Measurements from ENCODE around the gene BNIPL. TPM values are rescaled to one million over a fixed set of nuclear protein-coding genes. Genes with fewer than 3 reads are reported as not detected.
A peak's percentile ranks its signal among the peaks of the same experiment; 100 is the strongest.

BNIPL gene
- total and polyA plus RNA-seq, 8 donors = 3.5 to 11.6 (median 8.5) TPM

GRCh38 chr1:151005729-151006319 lies 30.6 kb upstream of the BNIPL start:
- Histone ChIP-seq H3K27ac (peak overlapping the region; percentile 94 to 96), H3K4me3 (peak overlapping the region; percentile 58), H3K27me3 (no peaks in the 10 kb centered on the region), H3K36me3 (no peaks in the 10 kb centered on the region), H3K9me3 (no peaks in the 10 kb centered on the region), H3K4me1 (peaks cover 38 to 87% of the 10 kb centered on the region in 2 donors)
- no peak for ATAC-seq
- DNase-seq = no peak
- intact Hi-C loops (cut with DNase I) = no loop called here
- TF ChIP-seq CTCF (IDR thresholded peaks at IDR 0.05) = no peak

- peak; percentile 72 to 88 (median 78) for DNase-seq
- peak within 1 kb of the TSS; percentile 94 to 96 for H3K27ac ChIP-seq
- intact Hi-C loops (cut with DNase I) = no loop called here
- no peaks in the 10 kb centered on the region for H3K36me3 ChIP-seq
- H3K9me3 ChIP-seq = no peaks in the 10 kb centered on the region
- peak; percentile 66 for ATAC-seq
- TF ChIP-seq CTCF (IDR thresholded peaks at IDR 0.05) = peak; percentile 27 to 38
- H3K4me3 ChIP-seq = peak within 1 kb of the TSS; percentile 58
- H3K27me3 ChIP-seq = no peaks in the 10 kb centered on the region
- peaks cover 40 to 87% of the 10 kb centered on the region in 2 donors for H3K4me1 ChIP-seq
Observed at GRCh38 chr1:151006327-151007052, 29.9 kb upstream of the BNIPL start, which contains the start of gene MINDY1. MINDY1 (minus strand) TSS chr1:151006902; CDS start chr1:151002617, 4,285 bp downstream.

GRCh38 chr1:151007853-151008243 lies 28.5 kb upstream of the BNIPL start:
- Histone ChIP-seq H3K9me3 (no peaks in the 10 kb centered on the region), H3K36me3 (no peaks in the 10 kb centered on the region), H3K27ac (peak overlapping the region; percentile 94 to 96), H3K4me1 (peaks cover 47 to 76% of the 10 kb centered on the region in 2 donors), H3K4me3 (peak overlapping the region; percentile 65 to 66), H3K27me3 (no peaks in the 10 kb centered on the region)
- no peak for TF ChIP-seq CTCF (IDR thresholded peaks at IDR 0.05)
- intact Hi-C loops (cut with DNase I) = no loop called here
- DNase-seq = no peak
- no peak for ATAC-seq

- Histone ChIP-seq H3K4me1 (peaks cover 47 to 74% of the 10 kb centered on the region in 2 donors), H3K27me3 (no peaks in the 10 kb centered on the region), H3K36me3 (no peaks in the 10 kb centered on the region), H3K27ac (peak within 1 kb of the TSS; percentile 94 to 96), H3K9me3 (no peaks in the 10 kb centered on the region), H3K4me3 (peak within 1 kb of the TSS; percentile 65 to 66)
- peak in 1 of 2 donors; percentile 25 for TF ChIP-seq CTCF (IDR thresholded peaks at IDR 0.05)
- intact Hi-C loops (cut with DNase I) = no loop called here
- ATAC-seq = peak; percentile 90
- peak; percentile 97 to 99 (median 98) for DNase-seq
Observed at GRCh38 chr1:151008244-151009205, 27.9 kb upstream of the BNIPL start, which contains the start of gene PRUNE1. PRUNE1 (plus strand) TSS chr1:151008449; CDS start chr1:151008633, 184 bp downstream.
